ENCODE results near the gene PRSS38. TPM values are rescaled to one million over a fixed set of nuclear protein-coding genes. Genes with fewer than 3 reads are reported as not detected.

Gene PRSS38
- not detected in 2 replicates for total RNA-seq

DNA sequence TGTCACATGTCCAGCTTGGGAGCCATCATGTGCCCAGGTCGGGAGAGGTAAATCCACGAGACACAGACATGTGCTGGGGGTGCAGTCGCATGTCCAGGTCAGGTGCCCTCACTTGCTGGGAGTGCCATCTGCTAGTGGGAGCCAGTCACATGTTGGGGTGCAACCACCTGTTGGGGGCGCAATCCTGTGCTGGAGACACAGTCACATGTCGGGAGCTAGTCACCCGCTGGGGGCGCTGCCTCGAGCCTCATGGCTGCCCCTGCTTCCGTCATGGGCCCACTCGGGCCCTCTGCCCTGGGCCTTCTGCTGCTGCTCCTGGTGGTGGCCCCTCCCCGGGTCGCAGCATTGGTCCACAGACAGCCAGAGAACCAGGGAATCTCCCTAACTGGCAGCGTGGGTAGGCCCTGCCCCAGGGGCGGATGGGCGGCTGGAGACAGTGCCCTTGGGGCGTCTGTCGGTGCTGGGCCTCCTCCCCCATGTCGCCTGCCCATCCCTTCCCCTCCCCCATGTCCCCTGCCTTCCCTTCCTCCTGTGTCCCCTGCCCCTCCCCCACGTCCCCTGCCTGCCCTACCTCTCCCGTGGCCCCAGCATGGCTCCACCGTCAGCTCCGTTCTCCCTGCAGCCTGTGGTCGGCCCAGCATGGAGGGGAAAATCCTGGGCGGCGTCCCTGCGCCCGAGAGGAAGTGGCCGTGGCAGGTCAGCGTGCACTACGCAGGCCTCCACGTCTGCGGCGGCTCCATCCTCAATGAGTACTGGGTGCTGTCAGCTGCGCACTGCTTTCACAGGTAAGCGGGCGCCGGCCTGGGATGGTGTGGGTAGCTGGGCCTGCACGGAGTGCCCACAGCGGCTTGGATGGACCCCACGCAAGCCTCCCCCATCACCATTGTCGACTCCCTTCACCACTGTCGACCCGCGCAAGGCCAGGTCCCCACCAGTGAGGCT is at the start of gene PRSS38:
Gene PRSS38, plus strand, starts transcription at position 208 of the 942 bp plus-strand sequence. Its CDS starts 42 bp downstream, at position 250.

Other genes starting within 250 kb of the PRSS38 start
- gene JMJD4, start 80.4 kb upstream of the PRSS38 start, total RNA-seq: 31.8 and 34.2 TPM in 2 replicates
- gene SNAP47, start 80.2 kb upstream of the PRSS38 start, total RNA-seq: 41.8 and 44.9 TPM in 2 replicates
- gene WNT9A, start 132.3 kb downstream of the PRSS38 start, total RNA-seq: 1.2 and 1.5 TPM in 2 replicates
- gene WNT3A, start 191.3 kb downstream of the PRSS38 start, total RNA-seq: 0.14 and 0.28 TPM in 2 replicates

All from airway epithelial cell (primary cell).